Medulla oblongata (tissue), 1 donor: ENCODE measurements around the gene TTYH1.
A peak's percentile ranks its signal among the peaks of the same experiment; 100 is the strongest.
"Not testable (repeated sequence)": the region's sequence is repeated elsewhere in the genome, so short reads cannot be mapped to it uniquely, and the experiment has no call there.

Experiments
- DNase-seq: peaks from one replicate; pipeline ENCODE4 v3.0.0-alpha.2; 2015; ENCODE audit errors: extremely low spot score

TTYH1 gene

DNA sequence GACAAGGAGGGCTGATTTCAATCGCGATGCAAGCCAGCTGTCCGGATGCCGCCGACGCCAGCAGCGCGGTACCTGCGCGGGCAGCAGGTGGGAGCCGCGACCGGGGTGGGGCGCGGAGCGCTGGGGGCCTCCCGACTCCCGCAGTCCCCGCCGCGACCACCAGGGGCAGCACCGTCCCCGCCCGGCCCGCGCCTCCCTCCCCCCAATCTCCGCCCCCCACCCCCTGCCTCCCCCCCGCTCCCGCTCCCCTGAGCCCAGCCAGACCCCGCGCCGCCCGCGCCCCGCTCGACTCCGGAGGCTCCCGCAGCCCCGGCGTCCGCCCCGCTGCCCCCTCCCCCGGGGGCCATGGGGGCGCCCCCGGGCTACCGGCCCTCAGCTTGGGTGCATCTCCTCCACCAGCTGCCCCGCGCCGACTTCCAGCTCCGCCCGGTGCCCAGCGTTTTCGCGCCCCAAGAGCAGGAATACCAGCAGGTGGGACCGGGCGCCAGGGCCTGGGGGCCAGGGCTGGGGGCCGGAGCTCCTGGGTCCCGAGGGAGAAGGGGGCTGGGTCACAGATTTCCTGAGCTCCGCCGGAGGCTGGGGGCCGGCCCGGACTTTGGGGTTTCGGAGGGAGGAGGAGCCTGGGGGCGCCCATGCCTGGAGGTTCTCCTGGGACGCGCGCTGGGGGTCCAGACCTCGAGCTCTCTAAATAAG is at the start of gene TTYH1:
TTYH1 (plus strand) TSS at position 257 of the 693 bp plus-strand sequence; CDS start at position 346, 89 bp downstream.
- DNase-seq, result peak; percentile 39

DNA sequence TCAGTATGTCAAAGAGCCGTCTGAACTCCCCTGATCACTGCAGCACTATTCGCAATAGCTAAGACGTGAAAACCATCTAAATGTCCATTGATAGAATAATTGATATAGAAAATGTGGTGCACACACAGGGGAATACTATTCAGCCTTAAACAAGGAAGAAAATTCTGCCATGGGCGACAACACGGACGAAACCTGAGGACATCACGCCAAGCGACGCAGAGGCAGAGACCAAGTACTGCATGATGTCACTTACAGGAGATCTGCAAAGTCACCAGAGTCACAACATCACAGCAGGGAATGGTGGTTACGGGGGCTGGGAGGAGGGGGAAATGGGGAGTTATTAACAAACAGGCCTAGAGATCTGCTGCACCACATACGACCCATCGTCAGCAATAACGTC is 49.5 kb upstream of the TTYH1 start:
- not testable (repeated sequence) for DNase-seq

DNA sequence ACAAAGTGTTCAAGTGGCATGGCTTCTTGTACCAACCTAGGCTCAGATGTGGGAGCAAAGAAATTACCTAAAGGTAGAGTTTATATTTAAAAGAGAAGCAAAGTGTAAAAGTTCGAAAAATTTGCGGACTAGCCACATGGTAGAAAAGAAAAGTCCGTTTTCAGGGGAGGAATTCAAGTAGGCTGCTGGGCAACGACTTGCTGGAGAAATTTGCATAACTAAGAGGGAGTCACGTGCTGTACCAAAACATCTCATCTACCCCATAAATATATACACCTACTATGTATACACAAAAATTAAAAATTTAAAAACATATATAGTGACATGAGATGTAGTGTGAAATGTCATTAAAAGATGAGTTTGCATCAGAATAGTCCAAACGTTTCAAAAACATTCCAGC is 48.5 kb upstream of the TTYH1 start:
- DNase-seq, result no peak

DNA sequence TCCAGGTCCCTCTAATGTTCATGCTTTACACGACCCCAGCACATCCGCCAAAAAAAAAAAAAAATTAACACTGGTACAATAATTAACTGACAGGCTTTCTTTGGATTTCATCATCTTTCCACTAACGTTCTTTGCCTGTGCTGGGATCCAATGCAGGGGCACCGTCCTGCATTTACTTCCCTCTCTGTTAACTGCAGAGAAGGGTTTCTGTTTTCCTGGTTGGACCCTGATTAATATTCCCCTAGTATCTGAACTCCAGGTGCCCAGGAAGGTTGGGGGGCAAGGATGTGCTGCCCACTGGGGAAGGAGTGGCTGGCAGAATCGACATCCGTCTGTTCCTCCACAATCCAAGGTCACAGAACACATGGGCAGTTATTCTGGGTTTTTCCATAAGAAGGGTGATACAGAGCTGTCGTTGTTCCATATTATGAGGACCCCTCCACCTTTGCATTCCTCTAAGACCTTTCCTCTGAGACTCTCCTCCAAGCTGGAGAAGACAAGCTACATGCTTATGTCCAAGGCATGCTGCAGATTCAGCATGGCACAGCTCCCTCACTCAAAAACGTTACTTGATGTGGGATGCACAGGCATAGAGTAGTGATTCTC is 46.1 kb upstream of the TTYH1 start:
- DNase-seq, result no peak

DNA sequence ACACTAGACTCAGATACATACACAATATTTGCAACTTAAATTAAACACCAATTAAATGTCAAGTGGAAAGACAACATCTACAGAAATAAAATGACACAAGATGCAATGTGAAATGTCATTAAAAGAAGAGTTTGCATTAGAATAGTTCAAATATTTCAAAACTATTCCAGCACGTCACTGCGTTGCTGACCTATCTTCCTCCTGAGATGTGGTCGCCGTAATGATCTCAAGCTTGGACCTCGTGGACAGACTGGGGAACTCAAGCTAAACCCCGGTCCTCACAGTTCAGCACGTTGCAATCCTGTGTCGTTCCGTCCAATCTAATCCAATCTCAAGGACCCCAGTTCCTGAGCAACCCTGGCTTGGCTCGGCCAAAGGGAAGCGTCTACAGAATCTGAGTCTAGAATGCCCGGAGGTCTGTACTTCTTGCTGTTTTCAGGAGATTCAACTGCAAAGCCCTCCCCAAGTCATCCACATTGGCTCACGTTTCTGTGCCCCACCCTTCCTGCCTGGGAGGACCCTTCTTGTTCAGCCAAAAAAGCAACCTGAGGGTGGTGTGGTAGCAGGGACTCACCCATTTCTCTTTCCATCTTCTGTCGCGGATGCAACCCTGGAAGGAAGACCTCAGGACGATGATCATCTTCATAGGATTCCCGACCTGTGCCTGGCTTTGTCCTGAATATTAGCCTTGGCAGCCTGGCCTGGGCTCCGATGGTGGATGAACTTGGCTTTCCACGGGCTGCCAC is 45.4 kb upstream of the TTYH1 start:
- not testable (repeated sequence) for DNase-seq

DNA sequence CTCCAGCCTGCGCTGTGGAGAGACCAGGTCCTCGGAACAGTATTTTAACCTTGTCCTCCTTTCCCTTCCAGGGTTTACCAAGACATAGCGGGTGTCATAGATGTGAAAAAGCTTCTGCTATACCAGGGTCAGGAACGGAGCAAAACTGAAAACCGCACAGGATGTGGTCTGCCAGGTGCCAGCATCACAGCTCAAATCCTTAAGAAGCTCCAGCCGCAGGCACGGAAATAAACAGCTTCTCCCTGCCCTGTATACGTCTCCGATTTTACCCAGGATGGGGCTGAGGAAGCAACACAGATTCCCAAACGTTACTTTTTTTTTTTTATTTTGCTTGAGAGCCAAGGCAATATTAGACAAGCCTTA is 44.8 kb upstream of the TTYH1 start:
- not testable (repeated sequence) for DNase-seq

DNA sequence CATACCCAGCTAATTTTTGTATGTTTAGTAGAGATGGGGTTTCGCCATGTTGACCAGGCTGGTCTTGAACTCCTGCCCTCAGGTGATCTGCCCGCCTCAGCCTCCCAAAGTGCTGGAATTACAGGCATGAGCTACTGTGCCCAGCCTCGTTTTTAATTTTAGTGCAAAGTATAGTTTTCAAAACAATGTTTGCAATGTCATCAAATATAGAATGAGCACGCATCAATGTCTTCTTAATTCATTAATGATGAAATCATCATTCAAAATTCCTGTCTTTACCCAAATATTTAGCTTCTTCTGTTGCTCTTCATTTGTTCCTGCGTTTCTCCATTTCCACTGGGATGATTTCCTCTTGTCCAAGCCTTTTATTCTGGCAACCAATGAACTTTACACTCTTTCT is 43.8 kb upstream of the TTYH1 start:
- DNase-seq, result not testable (repeated sequence)

DNA sequence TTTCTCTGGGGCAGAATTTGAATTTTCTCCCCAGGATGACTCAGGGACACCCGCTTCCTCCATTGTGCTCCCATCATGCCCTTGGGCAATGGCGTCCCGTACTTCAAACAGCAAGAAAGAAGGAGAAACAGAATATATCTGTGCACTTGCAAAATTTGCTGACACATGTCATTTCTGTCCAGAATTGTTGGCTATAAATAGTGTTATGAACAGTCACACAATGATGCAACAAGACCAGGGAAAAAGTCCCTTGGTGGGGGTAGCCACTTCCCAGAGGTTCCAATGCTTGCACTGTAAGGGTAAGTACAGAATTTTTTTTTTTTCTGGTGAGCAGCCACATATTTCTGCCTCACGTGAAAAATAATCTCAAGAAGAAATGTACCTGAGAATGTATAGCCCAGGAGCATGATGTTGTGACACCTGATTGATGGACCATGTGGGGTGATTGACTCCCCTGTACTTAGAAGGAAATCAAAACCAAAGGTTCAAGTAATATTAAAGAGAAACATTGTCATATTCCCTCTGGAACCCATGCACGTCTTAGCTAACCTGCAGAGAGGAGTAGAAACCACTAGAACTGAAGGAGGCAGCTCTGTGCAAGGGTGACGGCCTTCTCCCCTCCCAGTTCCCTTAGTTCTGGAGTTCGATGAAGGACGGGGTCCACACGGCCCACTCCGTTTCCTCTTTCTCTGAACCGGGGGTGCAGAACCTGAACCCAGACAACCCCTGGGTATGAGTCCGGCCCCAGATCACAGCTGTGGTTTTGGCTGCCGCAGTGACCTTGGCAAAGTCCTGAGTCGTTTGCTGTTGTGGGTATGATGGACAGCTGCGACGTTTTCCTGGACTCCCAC is 41.3 kb upstream of the TTYH1 start:
- DNase-seq, result peak; percentile 27

DNA sequence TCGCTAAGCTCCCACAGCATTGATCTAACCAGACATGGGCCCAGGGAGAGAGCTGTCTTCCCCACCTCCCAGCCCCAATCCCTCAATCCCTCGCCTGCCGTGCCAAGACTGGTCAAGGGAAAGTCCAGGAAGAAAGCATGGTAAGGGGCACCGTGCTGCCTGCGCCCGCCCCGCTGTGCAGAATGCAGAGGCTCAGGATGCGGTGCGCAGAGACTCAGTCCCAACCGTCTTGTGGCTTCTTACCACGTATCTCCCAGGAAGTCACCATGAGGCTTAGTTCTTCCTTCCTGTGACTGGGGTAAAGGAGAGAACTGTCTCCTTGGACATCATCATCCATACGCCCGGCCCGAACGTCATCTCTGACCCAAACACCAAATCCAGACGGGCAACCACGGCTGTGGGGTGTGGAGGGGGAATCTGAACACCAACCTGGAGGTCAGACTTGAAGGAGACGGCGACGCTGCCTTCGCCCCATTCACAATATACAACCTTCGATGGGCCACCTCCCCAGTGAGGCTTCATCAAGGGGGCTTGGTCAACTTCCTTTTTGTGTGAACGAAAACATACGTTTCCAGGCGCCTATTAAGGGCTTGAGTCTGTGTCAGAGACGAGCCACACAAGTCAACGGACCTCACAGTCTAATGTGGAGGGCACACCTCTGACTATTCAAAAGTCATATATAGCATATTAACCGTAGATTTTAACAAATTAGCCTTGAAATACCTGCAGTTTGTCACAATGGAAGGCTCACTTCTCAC is 39.9 kb upstream of the TTYH1 start:
- peak; percentile 51 for DNase-seq

DNA sequence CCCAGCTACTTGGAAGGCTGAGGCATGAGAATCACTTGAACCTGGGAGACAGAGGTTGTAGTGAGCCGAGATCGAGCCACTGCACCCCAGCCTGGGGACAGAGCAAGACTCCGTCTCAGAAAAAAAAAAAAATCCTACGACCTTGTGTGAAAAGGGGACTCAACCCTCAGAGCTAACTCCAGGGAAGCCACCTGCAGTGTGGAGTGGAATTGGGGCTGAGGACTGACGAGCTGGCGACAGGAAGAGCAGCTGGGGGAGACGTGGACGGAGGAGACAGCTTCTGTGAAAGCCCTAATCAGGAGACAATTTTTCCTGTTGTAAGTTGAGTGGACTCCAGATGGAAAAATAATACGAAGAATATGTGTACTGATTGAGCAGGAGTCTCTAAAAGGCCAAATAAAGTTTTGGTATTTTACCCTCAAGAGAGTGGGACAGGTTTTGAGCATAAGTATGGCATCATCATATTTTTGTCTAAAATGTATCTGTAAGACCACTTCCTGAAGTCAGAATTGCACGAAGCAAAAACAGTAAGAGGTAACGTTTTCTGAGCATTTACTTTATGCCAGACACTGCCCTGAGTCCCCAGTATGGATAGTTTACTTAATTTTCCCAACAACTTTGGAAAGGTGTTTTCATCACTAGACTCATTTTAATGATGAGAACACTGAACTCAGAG is 38.5 kb upstream of the TTYH1 start:
- DNase-seq, result no peak

DNA sequence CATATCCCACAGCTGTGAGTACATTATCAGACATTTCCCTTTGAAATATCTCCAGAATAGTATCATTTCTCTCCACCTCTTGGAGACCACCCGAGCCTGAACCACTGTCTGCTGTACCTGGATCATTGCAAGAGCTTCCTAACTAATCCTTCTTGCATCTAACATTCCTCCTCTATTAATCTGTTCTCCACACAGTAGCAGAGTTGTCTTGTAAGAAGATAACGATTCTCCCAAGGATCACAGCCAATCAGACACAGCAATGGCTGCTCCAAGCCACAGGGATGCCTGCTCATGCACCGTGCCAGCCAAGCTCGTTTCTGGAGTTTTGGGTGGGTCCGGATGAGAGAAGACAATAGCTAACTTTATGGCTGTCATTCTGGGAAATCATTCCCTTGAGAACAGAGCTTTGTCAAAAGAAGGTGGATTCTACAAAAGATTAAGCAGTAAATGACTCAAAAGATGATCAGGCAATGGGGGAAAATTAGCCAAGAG is 36.0 kb upstream of the TTYH1 start:
- DNase-seq, result no peak

DNA sequence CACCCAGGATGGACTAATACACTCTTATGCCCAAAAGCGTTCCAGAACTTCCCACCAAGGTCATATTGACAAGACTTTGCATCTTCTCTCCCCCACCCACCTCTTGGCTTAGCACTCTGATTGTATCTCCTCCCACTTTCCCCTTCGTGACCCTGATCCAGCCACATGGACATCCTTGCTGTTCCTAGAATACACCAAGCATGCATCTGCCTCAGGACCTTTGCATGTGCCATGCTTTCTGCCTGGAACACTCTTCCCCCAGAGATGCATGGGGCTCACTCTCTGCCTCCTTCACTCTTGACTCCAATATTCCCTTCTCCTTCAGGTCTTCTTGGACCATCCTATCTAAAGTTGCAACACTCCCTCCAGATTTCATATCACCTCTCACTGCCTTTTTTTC is 34.4 kb upstream of the TTYH1 start:
- DNase-seq, result no peak

DNA sequence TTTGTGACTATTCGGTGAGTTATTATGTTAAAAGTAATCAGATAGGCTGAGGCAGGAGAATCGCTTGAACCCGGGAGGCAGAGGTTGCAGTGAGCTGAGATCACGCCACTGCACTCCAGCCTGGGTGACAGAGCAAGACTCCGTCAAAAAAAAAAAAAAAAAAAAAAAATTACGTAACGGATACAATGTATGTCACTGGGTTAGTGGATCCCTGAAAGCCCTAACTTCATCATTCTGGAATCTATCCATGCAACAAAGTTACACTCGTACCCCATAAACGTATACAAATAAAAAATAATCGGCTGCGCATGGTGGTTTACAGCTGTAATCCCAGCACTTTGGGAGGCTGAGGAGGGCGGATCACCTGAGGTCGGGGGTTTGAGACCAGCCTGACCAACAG is 33.2 kb upstream of the TTYH1 start:
- not testable (repeated sequence) for DNase-seq

DNA sequence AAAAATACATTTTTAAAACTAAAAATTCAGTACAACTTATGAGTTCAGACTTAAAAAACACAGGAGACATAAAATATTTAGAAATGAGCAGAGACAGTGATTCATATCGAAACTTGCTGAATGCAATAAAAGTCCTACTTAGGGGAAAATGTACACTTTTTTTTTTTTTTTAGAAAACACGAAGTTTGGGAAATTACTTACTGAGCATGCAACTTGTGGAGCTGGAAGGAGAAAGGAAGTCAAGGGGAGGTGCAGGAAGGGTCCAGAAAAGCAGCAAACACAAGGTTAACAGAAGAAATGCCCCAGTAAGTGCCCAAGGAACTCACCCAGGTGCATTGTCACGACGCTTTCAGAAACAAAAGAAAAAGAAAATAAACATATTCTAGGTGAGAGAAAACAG is 31.9 kb upstream of the TTYH1 start:
- DNase-seq, result no peak

DNA sequence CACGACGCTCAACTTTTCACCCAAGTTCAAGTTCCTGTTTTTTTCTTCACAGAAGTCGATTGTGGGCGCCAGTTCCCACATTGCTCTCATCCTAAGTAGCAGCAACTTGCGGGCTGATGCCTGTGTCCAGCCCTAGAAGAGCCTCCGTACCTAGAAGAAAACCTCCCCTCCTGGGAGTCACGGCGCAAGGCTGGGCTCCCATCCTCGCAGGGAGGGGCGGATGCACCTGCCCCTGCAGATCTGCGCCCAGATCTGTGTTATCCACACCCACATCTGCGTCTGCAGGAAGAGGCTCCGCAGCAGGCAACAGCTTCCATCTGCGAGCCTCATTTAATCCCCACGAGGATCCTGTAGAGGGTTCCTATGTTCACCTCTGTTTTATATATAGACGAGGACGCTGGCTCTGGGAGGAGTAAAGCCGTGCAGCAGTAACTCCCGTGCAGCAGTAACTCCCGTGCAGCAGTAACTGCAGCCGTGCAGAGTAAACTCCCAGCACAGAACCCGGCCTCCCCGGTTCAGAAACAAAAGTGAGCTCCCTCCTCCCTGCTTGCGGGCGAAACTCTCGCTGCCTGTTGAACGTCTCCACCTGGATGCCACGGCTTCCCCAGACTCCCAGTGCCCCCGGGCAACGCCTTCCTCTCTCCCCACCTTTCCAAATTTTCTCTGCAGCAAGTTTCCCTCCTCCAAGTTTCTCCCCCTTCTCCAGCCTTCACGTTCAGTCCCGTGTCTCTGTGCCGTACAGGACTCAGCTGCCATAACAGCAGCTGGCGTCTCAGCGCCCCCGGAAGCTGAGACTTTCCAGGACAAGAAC is 27.1 kb upstream of the TTYH1 start:
- DNase-seq, result peak; percentile 46

DNA sequence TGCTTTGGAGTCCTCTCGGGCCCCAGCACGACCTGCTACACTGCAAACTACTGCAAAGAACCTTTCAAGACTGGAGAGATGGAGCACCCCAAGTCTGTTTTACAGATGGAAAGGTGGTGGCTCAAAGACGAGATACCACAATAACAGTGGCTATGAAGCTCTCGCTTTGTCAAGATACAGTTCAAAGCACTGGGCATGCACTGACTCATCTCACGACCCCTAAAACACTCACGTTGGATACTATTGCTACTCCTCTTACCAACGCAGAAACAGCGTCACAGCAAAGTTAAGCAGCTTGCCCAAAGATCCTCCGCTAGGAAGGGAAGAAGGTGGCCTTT is 26.5 kb upstream of the TTYH1 start:
- no peak for DNase-seq

DNA sequence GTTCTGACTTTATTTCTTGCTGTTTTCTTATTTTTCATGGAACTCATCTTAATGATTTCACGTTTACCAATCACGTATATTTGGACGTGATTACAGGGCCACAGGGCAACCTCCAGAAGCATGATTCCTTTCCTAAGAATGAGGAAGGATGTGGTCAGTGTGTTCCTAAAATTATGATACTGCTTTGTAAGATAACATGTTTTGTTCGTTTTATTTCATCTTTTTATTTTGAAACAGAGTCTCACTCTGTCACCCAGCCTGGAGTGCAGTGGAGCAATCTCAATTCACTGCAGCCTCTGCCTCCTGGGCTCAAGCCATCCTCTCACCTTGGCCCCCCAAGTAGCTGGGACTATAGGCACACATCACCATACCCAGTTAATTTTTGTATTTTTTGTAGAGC is 25.7 kb upstream of the TTYH1 start:
- peak; percentile 19 for DNase-seq

DNA sequence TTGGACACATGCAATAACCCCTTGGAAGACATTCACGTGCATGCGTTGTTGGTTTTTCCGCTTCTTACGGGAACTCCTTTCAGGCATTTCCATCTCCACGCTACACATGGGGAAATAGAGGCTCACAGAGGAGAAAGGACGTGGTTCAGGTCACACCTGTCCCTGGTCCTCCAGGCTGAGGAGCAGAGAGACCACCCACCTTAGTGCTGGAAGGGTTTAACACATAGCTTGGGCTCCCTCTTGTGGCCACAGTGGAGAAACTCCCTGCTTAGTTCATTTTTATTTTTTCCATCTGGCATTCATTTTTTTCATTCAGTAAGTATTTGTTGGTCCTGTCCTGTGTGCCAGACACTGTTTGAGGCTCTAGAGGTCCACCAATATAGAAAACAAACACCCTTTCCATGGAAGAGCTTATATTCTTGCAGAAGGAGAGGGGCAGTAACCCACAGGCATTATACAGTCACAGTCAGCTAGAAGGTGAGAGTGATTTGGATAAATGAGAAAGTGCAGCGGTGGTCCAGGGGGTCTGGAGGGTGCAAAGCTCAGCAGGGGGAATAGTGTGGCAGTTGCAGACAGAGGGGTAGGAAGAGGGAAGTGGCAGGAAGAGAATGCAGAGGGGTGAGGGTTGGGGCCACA is 24.2 kb upstream of the TTYH1 start:
- DNase-seq, result peak; percentile 82

DNA sequence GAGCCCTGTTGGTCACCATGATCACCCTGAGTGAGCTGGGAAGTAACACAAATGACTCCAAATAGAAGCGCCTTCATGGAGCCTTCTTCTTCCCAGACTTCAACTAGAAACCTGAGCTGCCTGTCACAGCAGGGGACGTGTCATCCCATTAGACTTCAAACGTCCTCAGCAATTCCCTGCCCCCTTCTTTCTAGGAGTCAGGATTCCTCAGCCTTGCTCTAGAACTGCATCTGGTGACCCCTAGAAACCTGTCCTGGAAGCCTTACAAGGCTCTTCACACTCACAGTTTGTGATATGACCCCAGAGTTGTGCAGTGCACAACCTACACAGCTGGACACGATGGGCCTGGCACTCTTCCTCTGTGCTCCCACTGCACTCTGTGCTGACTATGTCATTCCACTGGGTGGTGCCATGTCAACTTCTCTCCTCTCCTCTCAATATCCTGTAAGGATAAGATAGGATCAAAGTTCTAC is 23.6 kb upstream of the TTYH1 start:
- DNase-seq, result no peak
